ENCODE results near the gene SLC26A9.

SLC26A9 gene

DNA sequence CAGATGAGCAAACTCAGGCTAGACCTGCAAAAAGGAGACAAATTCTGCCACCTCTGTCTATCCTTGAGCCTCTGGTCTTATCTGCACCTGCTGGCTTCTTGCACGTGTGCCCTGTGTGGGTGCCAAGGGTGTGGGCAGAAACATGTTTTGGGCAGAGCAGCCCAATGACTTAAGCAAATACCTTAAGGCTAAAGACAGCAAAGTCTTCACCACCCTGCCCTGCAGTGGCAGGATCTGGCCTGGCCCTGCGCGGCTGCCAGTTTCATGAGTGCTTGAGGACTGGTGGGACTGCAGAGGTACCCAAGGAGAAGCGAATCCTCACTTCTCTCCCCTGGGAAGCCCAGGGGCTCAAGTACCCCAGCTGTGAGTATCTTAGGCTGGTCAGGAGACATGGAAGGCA is 3.8 kb upstream of the SLC26A9 start:
- no peak for DNase-seq (ENCODE audit: low spot score)

DNA sequence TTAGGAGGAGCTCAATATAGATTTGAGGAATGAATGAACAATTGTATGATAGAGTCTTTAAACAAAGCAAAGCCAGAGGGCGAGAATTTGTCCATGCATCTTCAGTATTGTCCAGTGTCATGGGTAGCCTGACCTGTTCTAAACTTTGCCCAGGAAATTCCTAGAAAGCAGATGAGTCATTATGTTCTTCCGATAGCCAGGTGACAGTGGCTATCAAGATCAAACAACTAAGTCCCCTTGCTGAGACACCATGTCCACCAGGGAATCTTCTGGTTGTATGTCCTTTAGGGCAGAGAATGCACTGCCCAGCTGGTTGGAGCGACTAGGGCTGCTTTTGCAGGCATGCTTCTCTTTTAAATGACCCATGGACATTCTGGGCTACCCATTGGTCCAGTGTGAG is 1.8 kb upstream of the SLC26A9 start:
- DNase-seq (ENCODE audit: low spot score) = no peak

DNA sequence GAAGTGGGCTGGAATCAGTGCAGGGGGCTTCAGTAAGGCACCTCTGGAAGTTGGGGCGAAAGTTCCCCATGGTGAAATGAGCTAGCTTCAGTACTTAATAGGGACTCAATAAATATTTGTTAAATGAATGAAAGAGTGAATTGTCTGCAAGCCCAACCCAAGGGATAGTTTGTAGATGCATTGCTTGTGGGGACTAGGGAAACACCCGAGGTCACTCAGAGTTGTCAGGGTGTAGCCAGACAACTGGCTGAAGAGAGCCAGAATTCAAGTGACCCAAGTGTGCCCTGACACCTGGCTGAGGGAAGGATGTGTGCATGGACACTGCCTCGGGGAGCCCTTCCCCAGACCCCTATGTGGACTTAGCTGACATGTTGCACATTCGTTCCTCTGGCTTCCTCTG is 1.3 kb upstream of the SLC26A9 start:
- DNase-seq (ENCODE audit: low spot score) = no peak

DNA sequence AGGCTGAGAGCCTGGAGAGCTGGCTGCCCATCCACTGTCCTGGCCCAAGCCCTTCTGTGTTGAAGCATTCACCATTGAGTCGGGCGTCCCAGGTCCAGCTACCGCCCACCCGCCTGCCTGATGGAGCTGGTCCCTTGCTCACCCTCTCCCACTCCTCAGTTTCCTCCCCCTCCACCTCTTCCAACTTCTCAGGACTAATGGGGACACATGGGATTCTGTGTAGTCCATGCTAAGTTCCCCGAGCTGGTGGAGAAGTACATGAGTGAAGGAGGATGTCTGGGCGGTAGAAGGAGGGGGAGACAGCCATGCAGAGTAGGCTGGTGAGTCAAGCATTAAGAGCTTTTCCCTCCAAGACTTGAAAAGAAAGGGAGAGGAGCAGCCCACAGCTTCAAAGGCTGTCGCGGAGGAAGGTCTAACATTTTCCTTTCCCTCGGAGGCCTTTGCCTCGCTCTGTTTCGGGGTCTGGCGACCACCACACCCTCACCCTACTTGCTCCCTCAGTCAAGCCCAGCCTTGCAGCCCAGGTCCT is 561 bp downstream of the SLC26A9 start:
- DNase-seq (ENCODE audit: low spot score) = no peak

DNA sequence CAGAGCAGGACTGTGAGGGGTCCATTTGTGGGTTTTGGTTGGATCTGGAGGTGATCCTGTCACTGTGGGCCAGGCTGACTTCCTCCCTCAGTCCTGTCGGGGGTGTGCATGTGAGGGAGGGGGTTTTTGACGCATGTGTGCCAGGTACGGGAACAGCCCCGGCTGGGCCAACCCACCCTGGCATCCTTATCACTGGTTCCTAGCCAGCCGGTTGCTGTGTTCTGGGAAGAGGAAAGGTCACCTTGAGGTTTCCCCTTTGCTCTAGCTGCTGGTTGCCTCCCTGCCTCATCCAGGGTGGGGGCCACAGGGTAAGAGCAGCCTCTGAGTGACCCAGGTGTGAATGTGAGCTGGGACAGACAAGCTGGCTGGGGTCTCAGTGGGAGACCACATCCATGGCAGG is 2.5 kb downstream of the SLC26A9 start:
- no peak for DNase-seq (ENCODE audit: low spot score)

DNA sequence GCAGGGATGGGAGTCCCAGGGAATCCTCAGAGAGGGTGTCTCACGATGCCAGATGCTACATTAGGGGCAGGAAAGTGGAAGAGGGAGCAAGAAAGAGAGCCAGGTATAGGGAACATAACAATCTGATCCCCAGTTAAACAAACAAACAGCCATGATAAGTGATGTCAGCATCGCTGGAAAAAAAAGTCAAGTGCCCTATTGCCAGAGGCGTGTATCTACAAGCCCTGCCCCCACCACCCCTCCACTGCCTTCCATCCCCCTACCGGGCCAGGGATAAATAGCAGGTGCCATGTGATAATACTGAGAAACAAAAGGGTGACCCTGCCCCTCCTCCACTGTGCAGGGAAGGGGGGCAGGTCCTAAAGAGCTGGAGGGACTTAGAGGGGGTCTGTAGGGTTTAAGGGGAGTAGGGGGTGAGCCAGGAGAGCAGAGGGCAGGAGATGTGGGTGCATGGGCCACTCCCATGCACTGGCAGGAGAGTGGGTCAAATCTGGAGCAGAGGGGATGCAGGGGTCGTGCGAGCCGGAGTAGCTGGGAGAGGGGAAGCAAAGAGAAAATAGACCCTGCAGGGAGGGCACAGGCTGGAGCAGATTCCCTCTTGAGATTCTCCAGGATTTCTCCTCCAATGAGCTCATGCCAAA is 3.4 kb downstream of the SLC26A9 start:
- DNase-seq (ENCODE audit: low spot score) = peak; percentile 39

DNA sequence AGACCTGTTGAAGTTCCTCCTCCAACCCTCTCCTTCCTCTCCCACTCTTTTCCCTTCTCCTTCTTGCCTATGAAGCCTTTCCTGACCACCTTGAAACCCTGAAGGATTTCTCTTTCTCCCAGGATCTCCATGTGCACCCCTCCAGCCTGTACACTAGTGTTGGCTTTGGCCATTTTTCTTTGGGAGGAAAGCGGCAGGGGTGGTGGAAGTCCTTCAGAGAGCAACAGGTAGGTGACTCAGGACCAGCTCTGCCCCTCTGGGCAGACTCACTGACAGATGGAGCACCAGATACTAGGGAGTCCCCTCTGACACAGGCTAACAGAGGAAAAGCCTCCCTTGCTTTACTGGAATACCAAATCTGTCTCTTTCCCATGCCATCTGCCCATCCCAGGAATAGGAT is 4.6 kb downstream of the SLC26A9 start:
- no peak for DNase-seq (ENCODE audit: low spot score)

DNA sequence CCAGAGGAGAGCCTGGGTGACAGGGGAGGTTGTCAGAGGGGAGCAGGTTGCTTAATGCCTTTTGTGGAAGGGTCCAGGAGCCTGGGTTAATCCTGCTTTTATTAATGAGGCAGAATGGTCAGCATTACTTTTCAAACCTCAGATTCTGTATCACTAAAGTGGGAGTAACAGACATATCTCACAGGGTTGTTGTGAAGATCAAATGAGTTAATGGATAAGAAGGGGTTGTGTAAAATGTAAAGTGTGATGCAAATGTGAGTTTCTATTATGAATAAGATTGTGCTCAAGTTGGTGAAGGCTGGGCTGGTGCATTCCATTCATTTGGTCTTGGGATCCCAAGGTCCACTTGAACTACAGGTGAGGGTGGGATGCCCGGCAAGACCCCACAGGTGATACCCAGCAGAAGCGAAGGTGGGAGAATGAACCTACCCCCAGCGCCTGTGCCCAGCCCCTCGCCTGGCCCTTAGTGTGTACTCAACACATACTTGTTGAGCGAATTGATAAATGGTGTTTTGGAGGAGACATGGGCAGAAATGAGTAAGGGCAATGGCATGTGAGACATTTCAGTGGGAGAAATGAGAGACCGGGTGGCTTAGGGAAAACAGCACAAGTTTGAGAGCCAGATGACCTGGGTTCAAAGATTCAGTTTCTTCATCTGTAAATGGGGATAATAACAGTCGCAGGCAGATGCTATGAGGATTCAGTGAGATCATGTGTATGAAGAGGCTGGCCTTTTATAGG is 6.2 kb downstream of the SLC26A9 start:
- no peak for DNase-seq (ENCODE audit: low spot score)

DNA sequence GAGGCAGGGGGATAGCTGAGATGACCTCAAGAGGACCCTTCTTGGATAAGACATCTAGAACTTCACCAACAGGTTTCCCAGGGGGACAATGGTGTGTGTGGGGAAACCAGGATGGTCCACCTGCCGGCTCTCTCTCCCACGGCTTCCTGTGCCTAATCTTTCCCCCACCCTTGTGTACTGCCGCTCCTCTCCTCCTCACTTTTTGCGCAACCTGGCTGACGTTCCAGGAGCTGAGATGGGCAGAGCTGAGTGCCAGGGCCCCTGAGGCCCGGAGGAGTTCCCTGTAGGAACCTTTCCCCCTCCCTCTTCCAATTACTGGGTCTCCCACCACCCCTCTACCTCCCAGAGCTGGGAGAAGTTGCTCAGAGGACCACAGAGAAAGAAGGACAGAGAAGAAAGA is 6.9 kb downstream of the SLC26A9 start:
- no peak for DNase-seq (ENCODE audit: low spot score)

DNA sequence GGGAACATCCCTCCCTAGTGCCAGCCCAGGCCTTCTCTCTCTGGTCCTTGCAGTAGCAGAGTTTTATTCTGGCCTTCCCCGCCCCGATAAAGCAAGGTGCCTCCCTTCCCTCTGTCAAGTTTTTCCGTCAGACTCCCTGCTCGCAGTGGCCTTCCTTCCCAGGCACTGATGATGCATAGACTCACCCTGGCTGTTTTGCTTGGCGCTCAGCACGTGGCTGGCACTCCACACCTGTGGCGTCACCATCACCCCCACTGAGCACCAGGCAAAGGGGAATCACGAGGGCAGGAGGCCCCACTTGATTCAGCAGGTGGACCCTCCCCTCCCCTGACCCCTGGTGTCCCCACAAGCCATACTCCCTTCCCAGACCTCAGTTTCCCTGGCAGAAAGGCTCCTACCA is 7.4 kb downstream of the SLC26A9 start:
- DNase-seq (ENCODE audit: low spot score) = no peak

DNA sequence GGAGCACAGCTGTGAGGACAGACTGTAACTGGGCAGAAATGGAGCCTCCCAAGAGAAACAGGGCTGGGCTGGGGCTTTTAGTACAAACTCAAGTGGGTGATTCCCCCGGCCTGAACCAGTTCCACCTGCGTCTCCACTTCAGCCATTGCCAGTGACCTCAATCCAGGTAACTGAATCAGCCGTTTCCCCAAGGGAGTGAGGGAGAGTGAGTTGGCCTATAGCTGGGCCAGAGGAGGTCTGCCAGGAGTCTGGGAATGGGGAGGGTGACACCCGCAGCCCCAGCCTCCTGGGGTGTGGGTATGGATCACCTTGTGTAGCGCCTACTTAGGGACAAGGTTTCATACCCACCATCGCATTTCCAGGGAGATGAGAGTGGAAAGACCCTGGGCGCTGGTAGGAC is 8.5 kb downstream of the SLC26A9 start:
- DNase-seq (ENCODE audit: low spot score) = no peak

DNA sequence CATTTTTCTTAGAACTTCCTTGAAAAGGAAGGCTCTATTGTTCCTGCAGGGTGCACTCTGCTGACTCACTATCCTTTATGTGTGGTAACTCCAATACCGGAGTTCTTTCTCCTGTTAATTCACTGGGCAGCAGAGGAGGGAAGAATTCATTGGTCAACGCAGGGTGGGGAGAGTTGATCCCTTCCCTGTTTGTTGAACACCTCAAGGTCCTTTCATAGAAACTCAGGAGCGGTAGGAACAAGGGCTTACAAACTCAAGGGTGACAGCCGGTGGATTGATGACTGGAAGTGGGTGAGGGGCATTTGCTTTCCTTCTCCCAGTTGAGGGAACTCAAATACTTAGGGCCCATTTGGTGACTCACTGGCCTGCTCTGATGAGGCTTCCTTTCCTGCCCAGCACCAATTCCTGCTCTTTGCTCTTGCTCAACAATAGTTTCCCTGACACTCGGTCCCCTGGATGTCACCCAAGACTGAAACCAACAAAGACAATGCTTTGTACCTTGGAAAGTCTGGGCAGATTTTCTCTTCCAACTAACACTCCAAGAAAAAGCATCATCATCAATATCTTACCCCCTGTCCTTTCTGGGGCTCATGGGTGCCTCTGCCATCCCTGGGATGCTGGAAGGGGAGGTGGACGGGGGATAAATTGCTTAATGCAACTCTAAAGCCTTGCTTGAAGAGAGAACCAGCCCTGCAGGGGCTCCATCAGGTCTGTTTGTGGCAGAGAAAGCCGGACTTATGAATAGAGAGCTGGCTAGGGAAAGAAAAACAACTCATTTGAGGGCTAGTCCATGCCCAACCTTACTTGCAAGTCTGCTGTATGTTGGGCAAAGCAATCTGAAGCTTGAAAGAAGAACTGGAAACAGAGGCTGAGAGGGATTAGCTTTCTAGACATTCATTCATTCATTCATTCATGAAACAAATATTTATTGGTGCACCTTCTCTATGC is 9.3 kb downstream of the SLC26A9 start:
- DNase-seq (ENCODE audit: low spot score) = no peak

DNA sequence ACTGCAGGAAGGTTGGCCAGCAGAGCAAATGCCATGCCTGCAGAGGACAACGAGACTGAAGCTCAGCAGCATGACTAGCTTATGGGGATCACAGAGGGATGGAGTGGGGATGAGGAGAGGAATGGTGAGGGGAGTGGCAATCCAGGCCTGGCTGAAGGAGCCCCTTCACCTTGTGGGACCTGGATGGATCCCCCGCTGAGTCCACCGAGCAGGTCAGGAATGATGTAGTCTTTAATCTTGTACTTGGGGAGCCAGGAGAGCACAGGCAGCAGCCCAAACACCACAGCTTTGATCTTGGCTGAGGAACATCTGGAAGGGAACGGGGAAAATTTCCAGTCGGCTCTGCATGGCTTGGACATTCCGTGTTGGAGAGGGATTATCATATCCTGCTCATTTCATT is 10.5 kb downstream of the SLC26A9 start:
- DNase-seq (ENCODE audit: low spot score) = no peak

DNA sequence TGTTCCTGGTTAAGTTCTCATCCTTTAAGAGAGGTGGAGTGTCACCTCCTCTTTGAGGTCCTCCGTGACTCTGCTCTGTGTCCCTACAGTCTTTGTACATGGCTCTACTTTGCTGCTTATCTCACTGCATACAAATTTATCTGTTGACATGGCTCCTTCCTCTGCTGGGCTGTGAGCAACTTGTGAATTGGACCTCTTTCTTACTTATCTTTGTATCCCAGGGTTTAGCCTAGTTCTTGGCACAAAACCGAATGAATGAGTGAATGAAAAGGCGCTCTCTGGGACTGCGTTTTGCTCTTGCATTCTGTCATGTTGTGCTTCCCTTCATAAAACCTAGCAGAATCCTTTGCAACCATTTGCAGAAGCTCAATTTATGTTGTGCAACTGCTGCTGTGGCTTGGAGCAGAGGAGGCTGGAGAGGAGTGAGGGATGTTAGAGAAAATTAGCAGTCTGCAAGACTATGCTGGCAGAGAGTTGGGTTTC is 12.4 kb downstream of the SLC26A9 start:
- no peak for DNase-seq (ENCODE audit: low spot score)

DNA sequence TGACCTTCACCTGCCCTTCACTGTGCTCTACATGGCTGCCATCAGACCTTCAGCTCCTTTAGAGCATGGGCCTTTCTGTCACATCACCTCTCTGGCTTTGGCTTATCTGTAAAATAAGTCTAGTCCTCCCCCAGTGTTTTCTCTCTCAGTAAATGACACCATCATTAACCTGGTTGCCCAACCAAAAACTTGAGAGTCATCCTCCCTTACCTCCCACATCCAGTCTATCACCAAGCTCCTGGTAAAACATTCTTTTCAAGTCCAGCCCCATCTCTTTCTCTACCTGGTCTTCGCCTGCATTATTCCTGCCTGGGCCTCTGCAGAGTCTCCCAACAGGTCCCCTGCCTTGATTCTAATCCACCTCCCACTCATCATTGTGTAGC is 13.1 kb downstream of the SLC26A9 start:
- no peak for DNase-seq (ENCODE audit: low spot score)

DNA sequence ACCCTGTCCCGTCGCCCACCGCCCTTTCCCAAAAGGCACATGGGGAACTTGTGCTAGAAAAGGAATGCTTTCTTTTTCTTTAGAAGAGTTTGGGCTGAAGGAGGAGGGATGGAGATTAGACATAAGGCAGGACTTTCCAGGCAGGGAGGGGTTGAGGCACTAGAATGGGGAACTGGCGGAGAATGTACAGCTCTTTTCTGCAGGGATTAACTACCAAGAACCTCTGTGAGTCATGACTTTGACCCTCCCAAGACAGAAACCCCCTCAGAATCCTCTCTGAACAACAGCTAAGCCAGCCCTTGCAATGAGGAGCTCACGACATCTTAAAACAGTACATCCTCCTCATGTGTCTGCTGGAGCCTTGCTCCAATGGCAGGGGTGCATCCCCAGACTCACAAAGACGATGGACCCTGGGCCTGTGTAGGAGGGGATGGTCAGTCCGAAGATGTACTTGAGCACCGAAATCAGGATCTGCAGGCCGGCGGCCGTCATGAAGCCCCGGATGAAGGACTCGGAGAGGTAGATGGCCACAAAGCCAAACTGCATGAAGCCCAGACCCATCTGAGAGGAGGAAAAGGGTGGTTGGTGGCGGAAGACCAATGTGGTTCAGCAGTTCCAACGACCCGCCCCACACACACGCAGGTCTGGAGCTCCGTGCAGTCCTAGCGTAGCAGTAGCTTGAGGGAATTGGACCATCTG is 13.6 kb downstream of the SLC26A9 start:
- no peak for DNase-seq (ENCODE audit: low spot score)

DNA sequence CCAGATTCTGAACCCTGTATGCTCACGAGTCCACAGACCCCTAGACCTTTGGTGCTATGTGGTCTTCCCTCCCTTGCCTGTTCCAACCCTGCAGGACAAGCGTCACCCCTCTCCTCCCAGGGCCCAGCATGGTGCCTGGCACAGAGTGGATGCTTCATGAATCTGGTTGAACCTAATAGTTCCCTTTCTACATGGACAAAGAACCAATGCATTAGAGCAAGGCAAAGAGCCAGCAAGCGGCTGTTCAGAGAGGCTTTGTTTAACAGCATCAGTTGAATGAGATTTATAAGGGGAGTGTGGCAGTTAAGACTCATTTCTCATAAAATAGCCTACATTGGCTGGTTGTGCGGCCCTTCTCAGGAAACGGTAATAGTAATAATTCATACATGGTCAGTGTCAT is 14.9 kb downstream of the SLC26A9 start:
- no peak for DNase-seq (ENCODE audit: low spot score)

DNA sequence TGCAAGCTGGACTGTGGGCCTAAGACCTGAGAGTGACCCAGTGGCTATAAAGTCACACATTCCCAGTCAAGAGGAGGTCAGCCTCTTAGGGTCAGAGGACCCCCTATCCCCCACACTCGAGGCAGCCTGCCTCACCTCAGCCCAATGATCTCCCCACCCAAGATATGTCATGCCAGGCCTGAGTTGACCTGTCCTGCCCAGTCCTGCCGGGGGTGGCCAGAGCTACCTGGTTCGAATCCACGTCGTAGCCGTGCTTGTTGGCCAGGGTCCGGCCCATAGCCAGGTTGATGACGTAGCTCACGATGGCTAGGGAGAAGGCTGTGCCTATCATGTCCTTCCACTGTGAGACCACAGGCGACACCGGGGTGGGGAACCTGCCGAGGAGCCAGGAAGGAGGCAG is 15.6 kb downstream of the SLC26A9 start:
- DNase-seq (ENCODE audit: low spot score) = no peak

DNA sequence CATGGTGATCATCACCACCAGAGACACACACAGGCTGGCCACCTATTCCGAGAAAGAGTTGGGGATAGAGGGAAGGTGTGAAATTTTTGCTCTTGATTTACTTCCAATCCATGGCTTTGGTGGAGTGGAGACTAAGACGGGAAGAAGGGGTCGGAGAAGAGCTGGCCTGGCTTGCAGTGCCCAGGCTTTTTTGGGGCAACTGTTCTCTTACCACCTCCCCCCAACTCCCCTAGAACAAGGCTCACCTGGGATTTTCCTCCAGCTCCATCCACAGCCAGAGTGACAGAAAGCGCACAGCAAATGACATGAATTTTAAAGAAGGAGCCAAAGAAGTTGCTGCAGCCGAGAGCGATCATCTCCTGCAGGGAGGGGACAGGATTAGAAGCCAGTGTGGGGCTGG is 16.0 kb downstream of the SLC26A9 start:
- DNase-seq (ENCODE audit: low spot score) = no peak

DNA sequence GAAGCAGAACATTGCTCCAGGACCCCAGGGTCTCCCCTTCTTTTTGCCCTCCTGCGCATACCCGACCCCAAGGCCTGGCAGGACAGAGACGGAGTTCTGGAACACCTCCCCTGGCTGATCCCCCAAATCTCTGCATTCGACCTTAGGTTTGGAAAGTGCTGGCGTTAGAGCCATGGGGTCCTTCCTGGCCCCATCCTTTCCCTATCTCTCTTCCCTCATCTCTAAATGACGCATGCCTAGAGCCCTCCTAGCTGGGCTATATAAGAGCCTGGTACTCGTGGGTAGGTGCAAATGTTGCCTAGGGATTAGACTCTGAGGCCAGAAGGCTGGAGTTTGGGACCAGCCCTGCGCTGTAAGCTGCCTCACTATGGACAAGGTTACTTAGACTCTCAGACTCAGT is 16.6 kb downstream of the SLC26A9 start:
- no peak for DNase-seq (ENCODE audit: low spot score)

DNA sequence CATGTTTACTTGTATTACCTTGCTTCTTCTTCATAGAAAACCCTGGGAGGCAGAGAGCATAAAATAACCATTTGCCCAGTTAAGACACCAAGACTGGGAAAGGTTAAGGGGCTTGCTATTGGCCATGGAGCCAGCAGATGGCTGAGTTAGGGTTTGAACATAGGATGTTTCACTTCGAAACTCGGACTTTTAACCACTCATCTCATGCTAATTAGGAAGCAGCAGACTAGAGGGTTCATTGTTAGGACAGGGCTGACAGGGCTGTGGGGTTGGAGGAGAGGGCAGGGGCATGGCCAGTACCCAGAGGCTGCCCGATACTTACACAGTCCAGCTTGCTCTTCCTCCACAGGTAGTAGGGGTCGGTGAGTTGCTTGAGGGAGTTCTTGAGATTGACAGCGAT is 17.0 kb downstream of the SLC26A9 start:
- DNase-seq (ENCODE audit: low spot score) = no peak

DNA sequence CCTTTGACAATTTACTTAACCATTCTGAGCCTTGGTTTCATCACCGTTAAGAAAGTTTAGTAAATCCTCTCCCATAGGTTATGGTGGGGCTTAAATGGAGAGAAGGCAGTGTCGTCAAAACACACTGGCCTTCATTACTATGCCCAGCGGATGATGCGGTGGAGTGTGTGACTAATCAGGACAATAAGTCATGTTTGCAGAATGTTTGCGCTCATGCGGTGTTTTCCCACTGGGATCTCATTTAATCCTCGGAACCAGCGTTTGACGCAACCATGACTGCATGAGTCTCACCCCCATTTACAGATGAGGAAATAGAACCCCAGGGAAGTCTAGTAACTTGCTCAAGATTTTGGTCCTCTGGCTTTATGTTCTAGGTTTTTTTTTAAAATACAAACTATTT is 17.5 kb downstream of the SLC26A9 start:
- no peak for DNase-seq (ENCODE audit: low spot score)

Data from HuH-7 (cell line).